Osteoblast (primary cell): ENCODE data around the gene COX17. TPM values are rescaled to one million over a fixed set of nuclear protein-coding genes. Genes with fewer than 3 reads are reported as not detected.
A peak's percentile ranks its signal among the peaks of the same experiment; 100 is the strongest.

Experiments
- DNase-seq: peaks from one replicate; pipeline ENCODE4 v3.0.0; 2011; ENCODE audit warnings: low spot score, mixed read lengths; ENCODE audit not compliant: insufficient read length; ENCODE audit errors: missing footprints
- H2AFZ ChIP-seq: 2 replicates; pipeline ENCODE4 v1.6.0; 2011; ENCODE audit warnings: mild to moderate bottlenecking, low read length
- H3K27ac ChIP-seq: 2 replicates; pipeline ENCODE4 v1.5.1; 2011; ENCODE audit warnings: mild to moderate bottlenecking, low read depth, low read length, moderate library complexity
- H3K27me3 ChIP-seq: 2 replicates; pipeline ENCODE4 v1.6.0; 2012; ENCODE audit warnings: mild to moderate bottlenecking, control low read depth, inconsistent platforms, low read length, moderate library complexity; ENCODE audit not compliant: insufficient read depth
- H3K36me3 ChIP-seq: 2 replicates; pipeline ENCODE4 v1.5.1; 2011; ENCODE audit warnings: mild to moderate bottlenecking, low read length, control low read depth, moderate library complexity; ENCODE audit not compliant: insufficient read depth
- H3K4me1 ChIP-seq: 2 replicates; pipeline ENCODE4 v1.5.1; 2011; ENCODE audit warnings: mild to moderate bottlenecking, low read length, control low read depth, moderate library complexity; ENCODE audit not compliant: insufficient read depth
- H3K4me2 ChIP-seq: 2 replicates; pipeline ENCODE4 v1.6.0; 2011; ENCODE audit warnings: mild to moderate bottlenecking, low read length; ENCODE audit not compliant: insufficient read depth
- H3K4me3 ChIP-seq: fragments of 200-600 bp; sonication (generic); 3 replicates; pipeline ENCODE4 v1.5.1; 2012; ENCODE audit warnings: mild to moderate bottlenecking, low read length, inconsistent platforms; ENCODE audit not compliant: insufficient read depth
- H3K79me2 ChIP-seq: 2 replicates; pipeline ENCODE4 v1.6.0; 2012; ENCODE audit warnings: mild to moderate bottlenecking, low read length, control low read depth, inconsistent platforms; ENCODE audit not compliant: insufficient read depth
- H3K9me3 ChIP-seq: 2 replicates; pipeline ENCODE4 v1.5.1; 2011; ENCODE audit warnings: low read depth, low read length, control low read depth
- H4K20me1 ChIP-seq: 2 replicates; pipeline ENCODE4 v1.6.0; 2012; ENCODE audit warnings: mild to moderate bottlenecking, low read length, control low read depth; ENCODE audit not compliant: insufficient read depth
- total RNA-seq: library from RNA; depleted of rRNA; stranded (reverse); fragments of >200 nt; gene quantifications from 2 replicates; pipeline ENCODE4 v1.2.3, GENCODE V29; 2012
- TF ChIP-seq, protein P1 (sequence below): IDR thresholded peaks from 2 replicates; pipeline ENCODE4 v1.5.1; 2011; ENCODE audit warnings: mild to moderate bottlenecking, low read depth, low read length, moderate library complexity; ENCODE audit errors: extremely low read depth

COX17 gene
- total RNA-seq, 1 donor = 8.0 TPM

GRCh38 chr3:119643528-119643927 lies 33.7 kb downstream of the COX17 start:
- Histone ChIP-seq H2AFZ (no peak overlapping the region), H3K36me3 (no peaks in the 10 kb centered on the region), H3K4me1 (peaks cover 43% of the 10 kb centered on the region), H3K27me3 (no peaks in the 10 kb centered on the region), H4K20me1 (no peaks in the 10 kb centered on the region), H3K27ac (peak overlapping the region; percentile 83), H3K4me2 (peak overlapping the region; percentile 41), H3K4me3 (no peak overlapping the region), H3K9me3 (no peaks in the 10 kb centered on the region), H3K79me2 (no peaks in the 10 kb centered on the region)
- TF ChIP-seq, protein P1, sequence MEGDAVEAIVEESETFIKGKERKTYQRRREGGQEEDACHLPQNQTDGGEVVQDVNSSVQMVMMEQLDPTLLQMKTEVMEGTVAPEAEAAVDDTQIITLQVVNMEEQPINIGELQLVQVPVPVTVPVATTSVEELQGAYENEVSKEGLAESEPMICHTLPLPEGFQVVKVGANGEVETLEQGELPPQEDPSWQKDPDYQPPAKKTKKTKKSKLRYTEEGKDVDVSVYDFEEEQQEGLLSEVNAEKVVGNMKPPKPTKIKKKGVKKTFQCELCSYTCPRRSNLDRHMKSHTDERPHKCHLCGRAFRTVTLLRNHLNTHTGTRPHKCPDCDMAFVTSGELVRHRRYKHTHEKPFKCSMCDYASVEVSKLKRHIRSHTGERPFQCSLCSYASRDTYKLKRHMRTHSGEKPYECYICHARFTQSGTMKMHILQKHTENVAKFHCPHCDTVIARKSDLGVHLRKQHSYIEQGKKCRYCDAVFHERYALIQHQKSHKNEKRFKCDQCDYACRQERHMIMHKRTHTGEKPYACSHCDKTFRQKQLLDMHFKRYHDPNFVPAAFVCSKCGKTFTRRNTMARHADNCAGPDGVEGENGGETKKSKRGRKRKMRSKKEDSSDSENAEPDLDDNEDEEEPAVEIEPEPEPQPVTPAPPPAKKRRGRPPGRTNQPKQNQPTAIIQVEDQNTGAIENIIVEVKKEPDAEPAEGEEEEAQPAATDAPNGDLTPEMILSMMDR = no peak
- peak; percentile 91 for DNase-seq

DNA sequence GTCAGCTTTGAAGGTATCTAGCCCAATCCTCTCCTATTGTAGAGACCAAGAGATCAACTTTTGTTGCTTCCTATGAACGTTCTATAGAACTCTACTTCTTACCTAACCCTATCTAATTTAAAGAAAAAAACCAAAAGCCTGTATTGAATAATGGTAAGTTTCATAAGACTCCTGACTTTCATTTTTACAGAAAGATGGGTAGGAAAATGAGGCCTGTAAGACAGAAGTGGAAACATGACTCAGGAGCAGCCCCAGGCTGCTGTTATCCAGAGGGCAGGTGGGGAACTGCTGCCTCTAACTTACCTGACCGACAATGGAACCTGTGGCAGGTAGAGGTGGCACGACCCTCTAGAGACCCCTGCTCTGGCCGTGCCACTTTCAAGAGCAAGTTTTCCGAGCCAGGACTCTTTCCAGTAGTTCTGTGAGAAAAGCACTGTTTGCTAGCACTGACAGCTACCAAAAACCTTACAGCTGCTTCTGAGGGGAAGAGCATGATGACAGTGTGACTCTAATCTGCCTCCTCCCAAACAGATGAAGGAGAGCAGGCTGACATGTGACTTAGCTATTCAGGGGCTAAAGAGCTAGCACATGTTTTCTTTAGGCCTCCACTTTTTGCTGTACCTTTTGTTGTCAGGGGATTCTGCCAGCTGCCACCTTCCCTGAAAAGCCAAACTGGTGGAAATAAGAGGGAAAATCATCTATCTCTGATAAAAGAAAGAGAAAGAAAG lies 34.3 kb downstream of the COX17 start:
- Histone ChIP-seq H3K36me3 (no peaks in the 10 kb centered on the region), H3K79me2 (no peaks in the 10 kb centered on the region), H4K20me1 (no peaks in the 10 kb centered on the region), H3K4me2 (peak overlapping the region; percentile 41), H3K27me3 (no peaks in the 10 kb centered on the region), H2AFZ (no peak overlapping the region), H3K4me1 (peaks cover 46% of the 10 kb centered on the region), H3K27ac (peak overlapping the region; percentile 83), H3K4me3 (no peak overlapping the region), H3K9me3 (no peaks in the 10 kb centered on the region)
- TF ChIP-seq, protein P1 = no peak
- no peak for DNase-seq

- no peaks in the 10 kb centered on the region for H3K36me3 ChIP-seq
Measured at GRCh38 chr3:119641416-119641815, 35.8 kb downstream of the COX17 start.

More at GRCh38 chr3:119641416-119641815, 35.8 kb downstream of the COX17 start:
- no peak for DNase-seq
- Histone ChIP-seq H3K4me3 (no peak overlapping the region), H3K4me2 (no peak overlapping the region), H3K27me3 (no peaks in the 10 kb centered on the region), H4K20me1 (no peaks in the 10 kb centered on the region), H3K4me1 (peaks cover 51% of the 10 kb centered on the region), H2AFZ (no peak overlapping the region), H3K79me2 (no peaks in the 10 kb centered on the region), H3K9me3 (no peaks in the 10 kb centered on the region), H3K27ac (no peak overlapping the region)
- TF ChIP-seq, protein P1 = no peak
